Dendritic cell treated with granulocyte-macrophage colony-stimulating factor and Interleukin-4, amounts not matched to agents 40 ng/mL and 50 ng/mL, for 4 days (primary cell): Measurements from ENCODE around the gene RNU4-1.
"Not testable (repeated sequence)": the region's sequence is repeated elsewhere in the genome, so short reads cannot be mapped to it uniquely, and the experiment has no call there.

Source experiments
- H3K27ac Mint-ChIP-seq: one replicate; pipeline ENCODE4 v1.8.0; 2022; ENCODE audit warnings: mild to moderate bottlenecking, mixed read lengths
- H3K27me3 Mint-ChIP-seq: one replicate; pipeline ENCODE4 v1.8.0; 2022; ENCODE audit warnings: mild to moderate bottlenecking, mixed read lengths
- H3K36me3 Mint-ChIP-seq: one replicate; pipeline ENCODE4 v1.8.0; 2022; ENCODE audit warnings: low read depth, mixed read lengths
- H3K4me1 Mint-ChIP-seq: one replicate; pipeline ENCODE4 v1.8.0; 2022; ENCODE audit warnings: low read depth, mixed read lengths
- H3K4me3 Mint-ChIP-seq: one replicate; pipeline ENCODE4 v1.8.0; 2022; ENCODE audit warnings: mild to moderate bottlenecking, moderate library complexity, mixed read lengths
- H3K9me3 Mint-ChIP-seq: one replicate; pipeline ENCODE4 v1.8.0; 2022; ENCODE audit warnings: mixed read lengths
- intact Hi-C: fragments of 100-400 bp; cut with micrococcal nuclease; formaldehyde crosslinking; loops from one replicate; pipeline ENCODE4 v1.15.0; 2022

The RNU4-1 gene

DNA sequence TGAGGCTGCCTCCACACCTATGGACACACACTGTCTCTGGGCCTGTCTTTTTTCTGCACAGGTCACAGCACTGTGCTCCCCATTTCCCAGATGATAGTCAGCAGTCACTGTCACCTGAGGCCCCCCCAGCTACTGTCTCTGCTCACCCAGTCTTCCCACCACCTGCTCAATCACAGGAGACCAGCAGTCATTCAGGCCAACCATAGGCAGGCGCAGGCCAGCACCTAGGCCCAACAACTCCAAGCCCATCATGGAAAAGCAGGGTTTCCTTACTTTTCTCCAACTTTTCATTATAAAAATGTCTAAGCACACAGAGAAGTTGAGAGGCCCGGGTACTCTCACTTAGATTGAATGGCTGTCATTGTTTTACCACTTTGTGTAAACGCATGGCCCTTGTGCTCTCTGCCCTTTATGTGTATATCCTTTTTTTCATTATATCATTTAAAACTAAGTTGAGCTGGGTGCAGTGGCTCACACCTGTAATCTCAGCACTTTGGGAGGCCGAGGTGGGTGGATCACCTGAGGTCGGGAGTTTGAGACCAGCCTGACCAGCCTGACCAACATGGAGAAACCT lies 34.6 kb downstream of the RNU4-1 start:
- H3K4me3 Mint-ChIP-seq, result no peak overlapping the region
- H3K4me1 Mint-ChIP-seq, result peaks cover 88% of the 10 kb centered on the region
- peak overlapping the region; percentile 64 for H3K27ac Mint-ChIP-seq
- intact Hi-C loops, result no loop called here
- peaks cover 50% of the 10 kb centered on the region for H3K36me3 Mint-ChIP-seq
- H3K27me3 Mint-ChIP-seq, result no peaks in the 10 kb centered on the region
- no peaks in the 10 kb centered on the region for H3K9me3 Mint-ChIP-seq

DNA sequence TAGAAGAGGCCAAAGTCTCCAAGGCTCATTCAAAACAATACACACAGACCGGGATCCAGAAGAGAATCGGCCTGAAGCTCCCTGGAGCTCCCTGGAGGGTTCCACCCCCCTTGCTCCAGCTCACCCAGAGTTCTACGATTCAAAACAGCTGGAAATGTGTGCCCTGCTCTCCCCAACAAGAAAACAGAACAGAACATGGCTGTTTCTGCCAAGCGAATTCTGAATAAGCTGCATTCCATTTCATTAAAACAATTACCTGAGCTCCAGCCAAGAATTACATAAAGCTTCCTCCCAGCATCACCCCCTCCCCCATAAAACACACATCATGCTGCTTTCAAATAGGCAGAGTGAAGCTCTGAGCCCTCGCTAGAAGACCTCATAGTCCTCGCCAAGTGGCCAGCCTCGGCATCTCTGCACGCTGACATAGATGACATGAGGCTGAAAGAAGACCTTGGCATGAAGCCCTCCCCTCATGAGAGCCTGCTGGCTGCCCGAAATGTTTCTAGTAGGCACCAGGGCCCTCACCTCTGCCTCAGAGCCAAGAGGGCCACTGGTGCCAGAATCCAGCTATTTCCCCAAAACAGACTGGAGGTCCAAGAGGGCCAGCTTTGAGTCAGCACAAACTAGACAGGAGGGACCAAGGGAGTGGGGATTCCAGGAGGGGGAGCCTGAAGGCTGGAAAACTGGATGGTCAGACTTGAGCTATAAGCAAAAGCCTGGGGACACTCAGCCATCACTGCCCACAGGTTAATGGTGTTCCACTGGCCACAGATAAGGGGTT lies 35.8 kb downstream of the RNU4-1 start:
- Mint-ChIP-seq H3K27ac (peak overlapping the region; percentile 64), H3K4me3 (no peak overlapping the region), H3K4me1 (peaks cover 88% of the 10 kb centered on the region), H3K9me3 (no peaks in the 10 kb centered on the region), H3K27me3 (no peaks in the 10 kb centered on the region), H3K36me3 (peaks cover 50% of the 10 kb centered on the region)
- intact Hi-C loops, result no loop called here

- no peak overlapping the region for H3K4me3 Mint-ChIP-seq
- no peaks in the 10 kb centered on the region for H3K9me3 Mint-ChIP-seq
- H3K27ac Mint-ChIP-seq, result peak overlapping the region; percentile 90
- H3K36me3 Mint-ChIP-seq, result peaks cover 52% of the 10 kb centered on the region
- intact Hi-C loops, result no loop called here
- H3K27me3 Mint-ChIP-seq, result no peaks in the 10 kb centered on the region
- peaks cover 91% of the 10 kb centered on the region for H3K4me1 Mint-ChIP-seq
Observed at GRCh38 chr12:120254809-120255208, 38.2 kb downstream of the RNU4-1 start.

- intact Hi-C loops, result loop anchor here (2.0 kb wide), 1 partner anchor 19 kb away; no protein-coding TSS in a partner anchor
- Mint-ChIP-seq H3K27ac (peak overlapping the region; percentile 90), H3K4me3 (peak overlapping the region; percentile 52), H3K4me1 (peaks cover 93% of the 10 kb centered on the region), H3K36me3 (peaks cover 56% of the 10 kb centered on the region)
- not testable (repeated sequence) for H3K27me3 Mint-ChIP-seq, H3K9me3 Mint-ChIP-seq
Observed at GRCh38 chr12:120253313-120253712, 39.7 kb downstream of the RNU4-1 start.

DNA sequence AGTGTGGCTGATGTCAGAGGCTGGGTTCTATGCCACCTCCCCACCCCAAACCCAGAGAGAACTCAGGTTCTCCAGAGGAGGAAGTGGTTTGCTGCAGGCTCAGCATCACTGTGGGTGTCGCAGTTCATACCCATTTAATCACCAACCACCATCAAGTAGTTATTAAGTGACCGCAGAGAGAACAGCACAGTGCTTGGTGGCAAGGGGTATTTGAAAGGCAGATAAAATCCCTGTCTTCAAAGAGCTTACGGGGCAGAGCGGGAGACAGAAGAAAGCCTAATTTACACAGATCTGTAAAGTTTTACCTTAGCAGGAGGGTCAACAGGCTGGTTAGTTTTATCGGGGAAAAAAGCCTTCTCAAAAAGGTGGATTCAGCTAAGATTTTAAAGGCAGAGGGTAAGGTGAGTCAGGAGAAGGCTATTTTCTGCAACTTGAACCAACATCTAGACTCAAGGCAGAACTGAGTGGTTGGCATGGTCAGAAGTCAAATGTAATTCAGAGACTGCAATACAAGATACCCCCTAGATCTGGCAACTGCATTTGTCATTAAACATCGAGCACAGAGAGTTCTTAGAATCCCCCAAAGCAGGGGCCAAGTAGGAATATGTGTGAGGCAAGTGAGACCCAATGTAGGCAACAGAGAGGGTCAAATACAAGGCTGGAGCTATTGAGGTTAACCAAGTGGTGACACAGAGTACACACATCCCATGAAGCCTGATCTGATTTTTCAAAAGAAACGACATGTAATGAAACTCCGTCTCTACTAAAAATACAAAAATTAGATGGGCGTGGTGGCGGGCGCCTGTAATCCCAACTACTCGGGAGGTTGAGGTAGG lies 40.7 kb downstream of the RNU4-1 start:
- H3K4me1 Mint-ChIP-seq, result peaks cover 93% of the 10 kb centered on the region
- no peaks in the 10 kb centered on the region for H3K9me3 Mint-ChIP-seq
- no peaks in the 10 kb centered on the region for H3K27me3 Mint-ChIP-seq

DNA sequence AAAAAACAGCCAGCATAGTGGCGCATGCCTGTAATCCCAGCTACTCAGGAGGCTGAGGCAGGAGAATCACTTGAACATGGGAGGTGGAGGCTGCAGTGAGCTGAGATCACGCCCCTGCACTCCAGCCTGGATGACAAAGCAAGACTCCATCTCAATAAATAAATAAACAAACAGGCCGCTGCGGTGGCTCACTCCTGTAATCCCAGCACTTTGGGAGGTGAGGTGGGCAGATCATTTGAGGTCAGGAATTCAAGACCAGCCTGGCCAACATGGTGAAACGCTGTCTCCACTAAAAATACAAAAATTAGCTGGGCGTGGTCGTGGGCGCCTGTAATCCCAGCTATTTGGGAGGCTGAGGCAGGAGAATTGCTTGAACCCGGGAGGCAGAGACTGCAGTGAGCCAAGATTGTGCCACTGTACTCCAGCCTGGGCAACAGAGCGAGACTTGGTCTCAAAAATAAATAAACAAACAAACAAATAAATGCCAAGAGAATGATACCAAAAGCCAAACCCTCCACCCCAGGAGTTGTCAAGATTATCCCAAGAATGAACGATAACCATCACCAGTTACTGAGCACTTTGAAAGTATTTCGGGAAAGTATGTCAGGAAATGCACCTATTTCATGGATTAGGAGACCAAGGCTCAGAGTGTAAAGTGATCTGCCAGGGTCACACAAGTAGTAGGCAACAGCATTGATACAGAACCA lies 41.5 kb downstream of the RNU4-1 start:
- H3K9me3 Mint-ChIP-seq, H3K4me3 Mint-ChIP-seq, H3K27me3 Mint-ChIP-seq: not testable (repeated sequence)
- peak overlapping the region; percentile 90 for H3K27ac Mint-ChIP-seq
- peaks cover 59% of the 10 kb centered on the region for H3K36me3 Mint-ChIP-seq
- peaks cover 88% of the 10 kb centered on the region for H3K4me1 Mint-ChIP-seq
- intact Hi-C loops, result loop anchor here (2.0 kb wide), 1 partner anchor 17 kb away; no protein-coding TSS in a partner anchor

More for the DNA sequence above, 40.7 kb downstream of the RNU4-1 start:
- peak overlapping the region; percentile 58 for H3K4me3 Mint-ChIP-seq
- H3K27ac Mint-ChIP-seq, result peak overlapping the region; percentile 90
- peaks cover 64% of the 10 kb centered on the region for H3K36me3 Mint-ChIP-seq
- intact Hi-C loops, result loop anchor here (2.0 kb wide), 1 partner anchor 17 kb away; no protein-coding TSS in a partner anchor

- intact Hi-C loops, result no loop called here
- H3K27me3 Mint-ChIP-seq, result no peaks in the 10 kb centered on the region
- peak overlapping the region; percentile 62 for H3K4me3 Mint-ChIP-seq
- peaks cover 49% of the 10 kb centered on the region for H3K36me3 Mint-ChIP-seq
- H3K27ac Mint-ChIP-seq, result peak overlapping the region; percentile 86
- H3K4me1 Mint-ChIP-seq, result peaks cover 80% of the 10 kb centered on the region
- no peaks in the 10 kb centered on the region for H3K9me3 Mint-ChIP-seq
Observed at GRCh38 chr12:120249875-120250795, 42.9 kb downstream of the RNU4-1 start.

DNA sequence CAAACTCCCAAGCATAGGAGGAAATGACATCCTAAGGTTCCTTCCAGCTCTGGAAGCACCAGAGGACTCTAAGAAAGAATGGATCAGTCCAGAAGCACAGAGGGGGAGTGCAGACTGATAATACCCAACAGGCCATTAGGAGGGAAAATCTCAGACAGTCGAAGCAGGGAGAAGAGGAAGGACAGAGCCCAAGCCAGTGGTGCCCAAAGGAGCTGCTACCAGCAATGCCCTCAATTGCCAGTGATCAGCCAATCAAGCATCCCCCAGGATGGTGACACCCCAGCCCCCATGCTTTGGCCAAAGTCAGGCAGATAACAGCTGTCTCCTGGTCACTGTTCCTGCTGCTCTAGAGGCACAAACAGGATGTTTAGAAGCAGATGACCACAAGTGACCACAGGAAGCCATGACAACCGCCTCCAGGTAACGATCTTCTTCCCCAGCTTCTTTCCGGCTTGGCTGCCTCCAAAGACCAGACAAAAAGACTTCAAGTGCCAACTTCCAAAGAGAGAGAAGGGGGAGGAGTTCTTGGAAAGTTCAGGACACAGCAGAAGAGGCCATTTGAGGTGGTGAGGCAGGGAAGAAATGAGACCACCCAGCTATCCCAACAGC lies 43.7 kb downstream of the RNU4-1 start:
- no peaks in the 10 kb centered on the region for H3K27me3 Mint-ChIP-seq
- no peak overlapping the region for H3K4me3 Mint-ChIP-seq
- H3K4me1 Mint-ChIP-seq, result peaks cover 79% of the 10 kb centered on the region
- peak overlapping the region; percentile 86 for H3K27ac Mint-ChIP-seq
- intact Hi-C loops, result no loop called here
- H3K9me3 Mint-ChIP-seq, result no peaks in the 10 kb centered on the region
- H3K36me3 Mint-ChIP-seq, result peaks cover 48% of the 10 kb centered on the region

DNA sequence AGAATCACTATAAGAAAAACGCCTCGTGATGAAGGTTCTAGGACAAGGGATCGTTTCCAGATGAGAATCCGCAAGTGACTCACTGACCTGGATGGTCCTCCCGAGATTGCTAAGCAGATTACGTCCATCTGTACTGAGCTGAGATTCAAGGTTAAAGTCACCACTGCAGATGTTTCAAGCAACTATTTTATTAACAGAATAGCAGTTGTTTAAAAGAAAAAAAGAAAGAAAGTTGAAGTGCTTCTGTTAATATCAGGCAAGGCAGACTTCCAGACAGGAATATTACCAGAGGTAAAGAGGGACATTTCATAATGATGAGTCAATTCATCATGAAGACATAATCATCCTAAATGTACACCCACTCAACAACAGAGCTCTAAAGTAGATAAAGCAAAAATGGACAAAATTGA lies 45.4 kb downstream of the RNU4-1 start:
- H3K9me3 Mint-ChIP-seq, result no peaks in the 10 kb centered on the region
- H3K36me3 Mint-ChIP-seq, result peaks cover 42% of the 10 kb centered on the region
- intact Hi-C loops, result no loop called here
- H3K27me3 Mint-ChIP-seq, result no peaks in the 10 kb centered on the region
- peaks cover 81% of the 10 kb centered on the region for H3K4me1 Mint-ChIP-seq
- H3K4me3 Mint-ChIP-seq, result no peak overlapping the region
- H3K27ac Mint-ChIP-seq, result peak overlapping the region; percentile 57

- H3K4me1 Mint-ChIP-seq, result peaks cover 81% of the 10 kb centered on the region
- H3K27ac Mint-ChIP-seq, result peak overlapping the region; percentile 57
- H3K4me3 Mint-ChIP-seq, result no peak overlapping the region
- H3K36me3 Mint-ChIP-seq, result peaks cover 45% of the 10 kb centered on the region
- intact Hi-C loops, result no loop called here
- H3K9me3 Mint-ChIP-seq, result no peaks in the 10 kb centered on the region
- no peaks in the 10 kb centered on the region for H3K27me3 Mint-ChIP-seq
Observed at GRCh38 chr12:120247183-120247582, 45.9 kb downstream of the RNU4-1 start.

DNA sequence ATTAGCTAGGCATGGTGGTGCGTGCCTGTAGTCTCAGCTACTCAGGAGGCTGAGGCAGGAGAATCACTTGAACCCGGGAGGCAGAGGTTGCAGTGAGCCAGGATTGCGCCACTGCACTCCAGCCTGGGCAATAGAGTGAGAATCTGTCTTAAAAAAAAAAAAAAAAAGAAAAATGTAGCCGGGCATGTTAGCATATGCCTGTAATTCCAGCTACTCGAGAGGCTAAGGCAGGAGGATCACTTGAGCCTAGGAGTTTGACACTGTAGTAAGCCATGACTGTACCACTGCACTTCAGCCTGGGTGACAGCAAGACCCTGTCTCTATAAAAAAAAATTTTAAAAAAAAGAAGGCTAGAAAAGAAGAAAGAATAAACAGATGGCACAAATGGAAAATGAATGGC lies 46.3 kb downstream of the RNU4-1 start:
- Mint-ChIP-seq H3K4me1 (peaks cover 81% of the 10 kb centered on the region), H3K36me3 (peaks cover 50% of the 10 kb centered on the region)
- H3K27me3 Mint-ChIP-seq, intact Hi-C loops, H3K4me3 Mint-ChIP-seq, H3K27ac Mint-ChIP-seq, H3K9me3 Mint-ChIP-seq: not testable (repeated sequence)
